HG03354 (cell line): ENCODE results near the gene RBM20.

Source experiments
- ATAC-seq: cut with Tn5 transposase; IDR thresholded peaks from one replicate; pipeline ENCODE4 v1.9.1; 2021; ENCODE audit warnings: mild to moderate bottlenecking; ENCODE audit not compliant: unreplicated experiment, poor library complexity, severe bottlenecking

Gene RBM20

GRCh38 chr10:110817614-110818013 is 173.5 kb downstream of the RBM20 start:
- ATAC-seq = no peak

- no peak for ATAC-seq
These were observed 174.4 kb downstream of the RBM20 start for GRCh38 chr10:110818311-110819256.

GRCh38 chr10:110820321-110820814 is 176.2 kb downstream of the RBM20 start:
- no peak for ATAC-seq

GRCh38 chr10:110821508-110821907 is 177.4 kb downstream of the RBM20 start:
- no peak for ATAC-seq

- ATAC-seq = no peak
These were observed 178.0 kb downstream of the RBM20 start for GRCh38 chr10:110822035-110822711.

- ATAC-seq = no peak
These were observed 178.7 kb downstream of the RBM20 start for GRCh38 chr10:110822712-110823311.

- no peak for ATAC-seq
These were observed 180.0 kb downstream of the RBM20 start for GRCh38 chr10:110824152-110824441.

- ATAC-seq = no peak
These were observed 180.5 kb downstream of the RBM20 start for GRCh38 chr10:110824660-110825059.

GRCh38 chr10:110825508-110825907 is 181.4 kb downstream of the RBM20 start:
- no peak for ATAC-seq

- ATAC-seq = no peak
These were observed 183.3 kb downstream of the RBM20 start for GRCh38 chr10:110827410-110827809.

- no peak for ATAC-seq
These were observed 183.7 kb downstream of the RBM20 start for GRCh38 chr10:110827875-110828274.

GRCh38 chr10:110828525-110828924 is 184.4 kb downstream of the RBM20 start:
- no peak for ATAC-seq

GRCh38 chr10:110829721-110830410 is 185.7 kb downstream of the RBM20 start:
- no peak for ATAC-seq

GRCh38 chr10:110833234-110833940 is 189.3 kb downstream of the RBM20 start:
- ATAC-seq = no peak

- ATAC-seq = no peak
These were observed 189.9 kb downstream of the RBM20 start for GRCh38 chr10:110833941-110834628.

- ATAC-seq = no peak
These were observed 190.6 kb downstream of the RBM20 start for GRCh38 chr10:110834629-110835301.

GRCh38 chr10:110835841-110836240 is 191.7 kb downstream of the RBM20 start:
- ATAC-seq = no peak

GRCh38 chr10:110836706-110837105 is 192.6 kb downstream of the RBM20 start:
- no peak for ATAC-seq
